Lower leg skin (tissue), 4 donors: Measurements from ENCODE around the gene PEX10. TPM values are rescaled to one million over a fixed set of nuclear protein-coding genes. Genes with fewer than 3 reads are reported as not detected.
A peak's percentile ranks its signal among the peaks of the same experiment; 100 is the strongest.
"Not testable (repeated sequence)": the region's sequence is repeated elsewhere in the genome, so short reads cannot be mapped to it uniquely, and the experiment has no call there.

Experiments used
- DNase-seq, 2 donors: peaks; one replicate each; pipeline ENCODE4 v3.0.0-alpha.2; 2019; ENCODE audit warnings: low spot score in 2 of 2
- H3K4me3 ChIP-seq: fragments of 200-600 bp; sonication (generic); 2 replicates; pipeline ENCODE4 v1.5.1; 2017; ENCODE audit warnings: mild to moderate bottlenecking, low read depth; ENCODE audit not compliant: poor library complexity, severe bottlenecking
- POLR2A ChIP-seq, 2 donors: fragments of 450-650 bp; IDR thresholded peaks; one replicate each; pipeline ENCODE4 v1.6.1; 2016 to 2017; ENCODE audit warnings: antibody characterized with exemption in 2 of 2, mild to moderate bottlenecking in 1 of 2, moderate library complexity in 1 of 2
- WGBS, 2 donors: methylation state at CpG; one replicate each; pipeline ENCODE4 v1.1.5; 2018; 5-methylcytosine and 5-hydroxymethylcytosine counted together
- intact Hi-C: fragments of 100-400 bp; cut with DNase I; formaldehyde crosslinking; loops from one replicate; pipeline ENCODE4 v1.15.0; 2023; ENCODE audit warnings: low total_unique reads
- total RNA-seq, 4 donors: library from RNA; depleted of rRNA; stranded (reverse); fragments of >200 nt; gene quantifications; one replicate each; pipeline ENCODE4 v1.1.0, GENCODE V29; 2016
- TF ChIP-seq, protein P1 (sequence below), 3 donors: fragments of 450-650 bp; IDR thresholded peaks; one replicate each; pipeline ENCODE4 v1.5.1; 2016; ENCODE audit warnings: antibody characterized with exemption in 3 of 3, mild to moderate bottlenecking in 3 of 3, moderate library complexity in 2 of 3

Gene PEX10
- total RNA-seq, 4 donors from 2014 or later = 18.3 to 35.9 (median 27.7) TPM

GRCh38 chr1:2441746-2442145 is 29.4 kb upstream of the PEX10 start:
- no peak for TF ChIP-seq POLR2A (IDR thresholded peaks at IDR 0.05)
- TF ChIP-seq, protein P1, sequence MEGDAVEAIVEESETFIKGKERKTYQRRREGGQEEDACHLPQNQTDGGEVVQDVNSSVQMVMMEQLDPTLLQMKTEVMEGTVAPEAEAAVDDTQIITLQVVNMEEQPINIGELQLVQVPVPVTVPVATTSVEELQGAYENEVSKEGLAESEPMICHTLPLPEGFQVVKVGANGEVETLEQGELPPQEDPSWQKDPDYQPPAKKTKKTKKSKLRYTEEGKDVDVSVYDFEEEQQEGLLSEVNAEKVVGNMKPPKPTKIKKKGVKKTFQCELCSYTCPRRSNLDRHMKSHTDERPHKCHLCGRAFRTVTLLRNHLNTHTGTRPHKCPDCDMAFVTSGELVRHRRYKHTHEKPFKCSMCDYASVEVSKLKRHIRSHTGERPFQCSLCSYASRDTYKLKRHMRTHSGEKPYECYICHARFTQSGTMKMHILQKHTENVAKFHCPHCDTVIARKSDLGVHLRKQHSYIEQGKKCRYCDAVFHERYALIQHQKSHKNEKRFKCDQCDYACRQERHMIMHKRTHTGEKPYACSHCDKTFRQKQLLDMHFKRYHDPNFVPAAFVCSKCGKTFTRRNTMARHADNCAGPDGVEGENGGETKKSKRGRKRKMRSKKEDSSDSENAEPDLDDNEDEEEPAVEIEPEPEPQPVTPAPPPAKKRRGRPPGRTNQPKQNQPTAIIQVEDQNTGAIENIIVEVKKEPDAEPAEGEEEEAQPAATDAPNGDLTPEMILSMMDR (IDR thresholded peaks at IDR 0.05) = no peak
- WGBS, 2 donors = 57 to 60% methylated on average over 1 to 11 of the region's 13 CpGs
- intact Hi-C loops = no loop called here
- DNase-seq = no peak
- no peak overlapping the region for H3K4me3 ChIP-seq

DNA sequence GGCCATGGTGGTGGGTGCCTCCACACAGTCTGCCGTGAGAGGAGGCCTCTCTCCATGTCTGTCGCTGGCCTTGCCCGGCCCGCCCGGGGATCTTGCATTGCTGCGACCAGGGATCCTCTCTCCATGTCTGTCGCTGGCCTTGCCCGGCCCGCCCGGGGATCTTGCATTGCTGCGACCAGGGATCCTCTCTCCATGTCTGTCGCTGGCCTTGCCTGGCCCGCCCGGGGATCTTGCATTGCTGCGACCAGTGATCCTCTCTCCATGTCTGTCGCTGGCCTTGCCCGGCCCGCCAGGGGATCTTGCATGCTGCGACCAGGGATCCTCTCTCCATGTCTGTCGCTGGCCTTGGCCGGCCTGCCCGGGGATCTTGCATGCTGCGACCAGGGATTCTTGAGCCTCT is 28.0 kb upstream of the PEX10 start:
- DNase-seq = peak in 1 of 2 donors; percentile 90
- 94 to 95% methylated on average over 20 to 22 of the region's 23 CpGs for WGBS, 2 donors
- H3K4me3 ChIP-seq, intact Hi-C loops: not testable (repeated sequence)

DNA sequence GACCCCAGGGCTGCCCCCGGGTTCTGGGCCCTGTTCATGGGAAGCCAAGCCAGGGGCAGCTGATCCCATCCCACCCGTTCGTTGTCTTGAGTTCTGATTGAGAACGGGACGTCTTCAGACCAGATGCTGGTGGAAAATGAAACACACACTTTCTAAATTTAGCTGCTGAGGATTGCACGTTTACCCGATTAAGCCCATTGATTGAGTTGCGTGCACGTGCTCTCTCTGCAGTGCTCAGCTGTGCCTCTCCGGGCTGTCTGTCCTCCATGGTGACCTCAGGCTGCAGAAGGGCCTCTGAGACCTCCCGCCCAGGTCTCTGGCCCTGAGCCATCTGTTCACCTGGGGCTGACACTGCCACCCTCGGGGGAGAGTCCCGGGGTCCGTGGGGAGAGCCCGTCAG is 27.0 kb upstream of the PEX10 start:
- TF ChIP-seq, protein P1 (IDR thresholded peaks at IDR 0.05) = no peak
- no peak for TF ChIP-seq POLR2A (IDR thresholded peaks at IDR 0.05)
- DNase-seq = no peak
- WGBS, 2 donors = 48 to 70% methylated on average over 14 of the region's 15 CpGs
- intact Hi-C loops = no loop called here
- no peak overlapping the region for H3K4me3 ChIP-seq

DNA sequence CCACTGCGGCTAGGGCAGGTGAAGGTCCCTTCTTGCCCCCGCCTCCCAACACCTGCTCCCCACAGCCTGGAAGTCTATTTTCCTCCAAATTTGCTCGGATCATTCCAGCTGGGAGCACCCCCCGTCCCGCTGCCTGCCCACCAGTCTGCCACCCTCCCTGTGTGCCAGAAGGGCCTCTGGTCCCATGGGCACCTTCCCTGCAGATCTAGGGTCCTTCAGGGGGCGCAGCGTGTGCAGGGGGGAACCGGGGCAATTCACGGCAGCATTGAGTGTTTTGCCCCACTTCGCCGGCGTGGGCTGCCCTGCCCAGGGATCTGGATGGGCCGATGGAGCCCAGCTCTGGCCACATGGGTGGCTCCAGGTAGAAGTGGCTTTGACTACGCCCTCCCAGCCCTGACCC is 26.3 kb upstream of the PEX10 start:
- 87 to 90% methylated on average over 14 of the region's 14 CpGs for WGBS, 2 donors
- intact Hi-C loops = no loop called here
- no peak for DNase-seq
- TF ChIP-seq, protein P1 (IDR thresholded peaks at IDR 0.05) = no peak
- TF ChIP-seq POLR2A (IDR thresholded peaks at IDR 0.05) = no peak
- no peak overlapping the region for H3K4me3 ChIP-seq

DNA sequence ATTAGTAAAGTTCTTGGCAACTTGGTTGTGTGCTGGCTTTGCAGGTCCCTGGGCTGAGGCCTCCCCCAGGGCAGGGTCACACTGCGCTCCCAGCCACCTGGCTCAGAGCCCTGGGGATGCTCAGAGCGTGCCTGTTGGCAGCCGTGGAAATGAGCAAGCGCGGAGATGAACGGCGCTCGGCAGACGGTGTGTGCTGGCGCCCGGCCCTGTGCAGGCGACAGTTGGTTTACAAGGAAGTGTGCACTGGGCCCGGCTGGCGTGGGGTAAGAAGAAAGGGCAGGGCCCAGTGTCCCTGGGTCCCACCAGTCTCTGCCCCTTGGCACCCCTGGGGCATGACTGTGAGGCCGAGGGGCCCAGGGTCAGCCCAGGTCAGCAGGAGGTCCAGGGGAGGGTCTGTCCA is 25.7 kb upstream of the PEX10 start:
- DNase-seq = no peak
- TF ChIP-seq POLR2A (IDR thresholded peaks at IDR 0.05) = no peak
- TF ChIP-seq, protein P1 (IDR thresholded peaks at IDR 0.05) = no peak
- intact Hi-C loops = no loop called here
- no peak overlapping the region for H3K4me3 ChIP-seq
- WGBS, 2 donors = 27 to 46% methylated on average over 10 to 14 of the region's 15 CpGs

DNA sequence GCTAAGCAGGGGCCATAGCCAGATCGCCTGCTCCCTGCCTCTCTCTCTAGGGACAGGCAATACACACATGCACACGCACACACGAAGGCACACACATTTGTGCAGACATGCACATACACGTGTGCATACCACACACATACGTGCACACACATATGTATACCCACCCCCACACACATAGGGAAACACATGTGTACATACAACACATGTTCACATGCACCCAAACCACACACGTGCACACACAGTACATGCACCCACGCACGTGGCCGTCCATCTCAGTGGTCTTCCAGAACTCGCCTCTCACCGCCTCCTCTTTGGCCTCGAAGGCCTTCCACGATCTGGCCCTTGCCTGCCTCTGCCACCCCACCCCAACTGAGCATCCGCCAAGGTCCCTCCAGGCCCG is 25.3 kb upstream of the PEX10 start:
- H3K4me3 ChIP-seq = no peak overlapping the region
- 67 to 77% methylated on average over 15 of the region's 15 CpGs for WGBS, 2 donors
- DNase-seq = no peak
- TF ChIP-seq POLR2A (IDR thresholded peaks at IDR 0.05) = no peak
- TF ChIP-seq, protein P1 (IDR thresholded peaks at IDR 0.05) = no peak
- intact Hi-C loops = no loop called here
